Measurements from ENCODE around the gene CNIH1. TPM values are rescaled to one million over a fixed set of nuclear protein-coding genes. Genes with fewer than 3 reads are reported as not detected.

Gene CNIH1
- total RNA-seq, 4 donors from 2014 or later, result 109 to 161 (median 136) TPM

DNA sequence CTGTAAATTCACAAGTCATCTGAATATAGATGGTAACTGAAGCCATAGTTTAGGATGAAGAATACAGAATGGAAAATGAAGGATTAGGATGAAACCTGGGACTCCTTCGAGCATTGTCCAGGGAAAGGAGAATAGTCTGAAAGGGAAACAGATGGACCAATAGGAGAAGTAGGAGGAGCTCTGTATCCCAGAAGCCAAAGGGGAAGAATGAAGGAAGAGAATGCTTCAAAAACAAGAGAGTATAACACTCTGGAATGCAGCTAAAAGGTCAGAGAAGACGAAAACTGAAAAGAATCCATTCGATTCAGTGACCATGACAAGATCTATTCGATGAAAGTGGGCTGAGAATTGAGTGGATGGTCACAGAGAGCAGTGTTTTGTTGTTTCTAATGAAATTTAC, 46.6 kb upstream of the CNIH1 start:
- no peak for TF ChIP-seq CTCF (IDR thresholded peaks at IDR 0.05; ENCODE audit: low read depth)

GRCh38 chr14:54486685-54487084, 45.5 kb upstream of the CNIH1 start:
- TF ChIP-seq CTCF (IDR thresholded peaks at IDR 0.05; ENCODE audit: low read depth), result no peak

GRCh38 chr14:54483846-54484245, 42.7 kb upstream of the CNIH1 start:
- no peak for TF ChIP-seq CTCF (IDR thresholded peaks at IDR 0.05; ENCODE audit: low read depth)

- TF ChIP-seq CTCF (IDR thresholded peaks at IDR 0.05; ENCODE audit: low read depth), result no peak
Measured at GRCh38 chr14:54483073-54483745, 42.0 kb upstream of the CNIH1 start.

GRCh38 chr14:54481695-54482094, 40.5 kb upstream of the CNIH1 start:
- TF ChIP-seq CTCF (IDR thresholded peaks at IDR 0.05; ENCODE audit: low read depth), result no peak

DNA sequence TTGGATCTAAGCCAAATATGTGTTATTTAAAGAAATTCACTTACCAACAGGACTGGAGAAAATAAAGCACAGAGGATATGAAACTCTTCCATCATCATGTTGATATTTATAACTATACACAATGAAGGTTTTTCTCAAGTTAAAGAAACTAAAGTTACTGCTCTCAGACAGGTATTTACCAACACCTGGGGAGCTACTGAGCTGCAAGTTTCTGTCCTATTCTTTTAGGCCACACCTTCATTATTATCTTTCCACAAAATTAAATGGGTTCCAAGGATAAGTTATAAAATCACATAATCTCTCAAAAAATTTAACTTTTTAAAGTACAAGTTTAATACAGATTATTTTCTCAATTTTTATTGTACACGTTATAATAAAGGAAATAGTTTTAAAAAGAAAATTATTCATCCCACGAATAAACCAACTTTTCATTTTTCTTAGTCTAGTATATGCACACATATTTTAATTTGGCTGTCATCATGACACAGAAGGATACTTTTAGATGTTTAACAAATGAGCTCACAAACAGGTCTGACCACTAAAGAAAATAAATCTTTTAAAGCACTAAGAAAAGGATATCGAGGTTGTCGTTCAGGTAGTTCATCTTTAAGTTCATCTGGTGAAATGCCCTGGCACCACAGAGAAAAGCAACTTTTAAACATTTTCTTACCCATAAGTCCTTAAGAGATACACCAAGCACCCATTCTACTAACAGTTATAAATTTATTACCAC, 39.8 kb upstream of the CNIH1 start:
- no peak for TF ChIP-seq CTCF (IDR thresholded peaks at IDR 0.05; ENCODE audit: low read depth)

GRCh38 chr14:54478636-54479215, 37.6 kb upstream of the CNIH1 start:
- no peak for TF ChIP-seq CTCF (IDR thresholded peaks at IDR 0.05; ENCODE audit: low read depth)

All from subcutaneous adipose tissue (tissue), 4 donors.